ENCODE results near the gene UBE2G2. TPM values are rescaled to one million over a fixed set of nuclear protein-coding genes. Genes with fewer than 3 reads are reported as not detected.

Gene UBE2G2
- total and polyA plus RNA-seq, 2 of the 4 experiments (the other 2 are of a cell fraction): 65.4 to 91.7 TPM

- no peaks in the 10 kb centered on the region for H3K4me1 ChIP-seq (ENCODE audit: control insufficient read depth, insufficient read depth, low read length)
- no peak overlapping the region for H2AK5ac ChIP-seq (ENCODE audit: low read depth, low read length)
- no peak overlapping the region for H3K4me3 ChIP-seq (ENCODE audit: insufficient read depth, low read depth, low read length)
- H3K36me3 ChIP-seq (ENCODE audit: control insufficient read depth, insufficient read depth, low read length): no peaks in the 10 kb centered on the region
- no peak overlapping the region for H3K4me2 ChIP-seq (ENCODE audit: low read depth, low read length)
- intact Hi-C loops (cut with micrococcal nuclease): no loop called here
- TF ChIP-seq SMC3 (IDR thresholded peaks at IDR 0.05; ENCODE audit: low read depth, low read length) (no peak), CHD1 (IDR thresholded peaks at IDR 0.05; ENCODE audit: low read depth, low read length) (no peak), RAD21 (IDR thresholded peaks at IDR 0.05; ENCODE audit: low read length) (no peak), CTCF (conservative IDR thresholded peaks at IDR 0.05; ENCODE audit: low read depth, low read length) (no peak), CEBPB (IDR thresholded peaks at IDR 0.05; ENCODE audit: low read depth, low read length) (no peak), NFE2L2 (IDR thresholded peaks at IDR 0.05; ENCODE audit: low read depth, low read length) (no peak), ELK1 (IDR thresholded peaks at IDR 0.05; ENCODE audit: borderline replicate concordance, low read depth, low read length) (no peak), MAFK (IDR thresholded peaks at IDR 0.05; ENCODE audit: low read depth, low read length) (no peak), RFX5 (IDR thresholded peaks at IDR 0.05; ENCODE audit: low read depth, low read length) (no peak), MAZ (IDR thresholded peaks at IDR 0.05; ENCODE audit: borderline replicate concordance, low read depth, low read length) (no peak), BHLHE40 (IDR thresholded peaks at IDR 0.05; ENCODE audit: low read depth, low read length) (no peak), POLR2A (IDR thresholded peaks at IDR 0.05; ENCODE audit: low read depth, low read length) (no peak), MXI1 (IDR thresholded peaks at IDR 0.05; ENCODE audit: borderline replicate concordance, low read depth, low read length) (no peak), FOS (IDR thresholded peaks at IDR 0.05; ENCODE audit: low read depth, low read length) (no peak)
- no peak for ATAC-seq (ENCODE audit: low read depth)
- H3K9me1 ChIP-seq (ENCODE audit: insufficient read depth, low read length): no peaks in the 10 kb centered on the region
- H3K27ac ChIP-seq (ENCODE audit: insufficient read depth, low read length): no peak overlapping the region
- 61% methylated on average over 4 of the region's 10 CpGs; no CpG with 5 or more reads in 1 of the 2 experiments for WGBS, 2 experiments (ENCODE audit: extremely low coverage in 2 of 2, insufficient read length in 1 of 2)
- peaks cover 13% of the 10 kb centered on the region for H3K9me3 ChIP-seq (ENCODE audit: control insufficient read depth, insufficient read depth, low read length)
- dilution Hi-C loops (cut with HindIII; ENCODE audit: low sequenced_read_pairs, unreplicated experiment): no loop called here
- no peak overlapping the region for H3K9ac ChIP-seq (ENCODE audit: low read depth, low read length)
- no peak overlapping the region for H3K4ac ChIP-seq (ENCODE audit: low read depth, low read length)
- H4K91ac ChIP-seq (ENCODE audit: insufficient read depth, low read depth, low read length): no peak overlapping the region
- no peak overlapping the region for H2AFZ ChIP-seq (replicated peaks; ENCODE audit: low read length, poor library complexity)
- H3K79me1 ChIP-seq (ENCODE audit: low read depth in 1 of 2, low read length in 2 of 2): no peaks in the 10 kb centered on the region
- in situ Hi-C loops (cut with MboI; ENCODE audit: low sequenced_read_pairs): no loop called here
- H3K23ac ChIP-seq (ENCODE audit: low read depth, low read length): no peak overlapping the region
- no peak overlapping the region for H2BK20ac ChIP-seq (ENCODE audit: low read depth, low read length)
- CTCF ChIA-PET: no interaction called here
- H2BK120ac ChIP-seq (ENCODE audit: low read depth, low read length): no peak overlapping the region
- BruUV-seq (replicated peaks): no TSS peak
- H4K8ac ChIP-seq (ENCODE audit: low read depth in 2 of 2, low read length in 2 of 2): no peak overlapping the region
- no peak overlapping the region for H2AK9ac ChIP-seq (replicated peaks; ENCODE audit: low read depth, low read length, poor library complexity)
- H2BK15ac ChIP-seq (ENCODE audit: low read depth, low read length): no peak overlapping the region
- H3K56ac ChIP-seq (ENCODE audit: extremely low read depth, insufficient read depth, low read length): no peak overlapping the region
- no peak overlapping the region for H2BK5ac ChIP-seq (ENCODE audit: low read depth, low read length, poor library complexity, severe bottlenecking)
- no peaks in the 10 kb centered on the region for H4K20me1 ChIP-seq (ENCODE audit: insufficient read depth, low read length)
- peaks cover 16% of the 10 kb centered on the region for H3K27me3 ChIP-seq (ENCODE audit: control insufficient read depth, insufficient read depth, low read length)
- DNase-seq: no peak
- no peak overlapping the region for H3K18ac ChIP-seq (ENCODE audit: low read depth, low read length)
- H3K14ac ChIP-seq (replicated peaks; ENCODE audit: low read depth, low read length): no peak overlapping the region
- H4K5ac ChIP-seq (ENCODE audit: low read depth, low read length): no peak overlapping the region
- POLR2A ChIA-PET (ENCODE audit: unreplicated experiment): no interaction called here
These were observed 69.4 kb downstream of the UBE2G2 start for GRCh38 chr21:44732263-44732662.
